GM19324 (cell line): ENCODE results near the gene JAG2.

Source experiments
- ATAC-seq: cut with Tn5 transposase; IDR thresholded peaks from one replicate; pipeline ENCODE4 v1.9.1; 2021; ENCODE audit warnings: mild to moderate bottlenecking, moderate library complexity; ENCODE audit not compliant: unreplicated experiment, low FRiP score

Gene JAG2

DNA sequence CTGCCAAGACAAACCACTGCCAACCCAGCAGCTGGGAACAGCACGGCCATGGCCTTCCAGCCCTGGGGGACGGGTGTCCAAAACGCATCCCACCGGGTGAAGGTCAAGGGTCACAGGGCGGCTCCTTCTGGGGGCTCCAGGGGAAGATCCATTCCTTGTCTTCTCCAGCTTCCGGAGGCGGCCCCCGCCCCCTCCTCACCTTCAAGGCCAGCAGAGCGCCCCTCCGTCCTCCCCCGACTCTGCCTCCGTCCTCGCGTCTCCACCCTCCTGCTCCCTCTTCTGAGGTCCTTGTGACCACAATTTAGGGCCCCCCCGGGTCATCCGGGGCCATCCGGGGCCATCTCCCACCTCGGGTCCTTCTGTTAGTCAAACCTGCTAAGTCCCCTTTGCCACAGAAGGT lies 16.4 kb upstream of the JAG2 start:
- no peak for ATAC-seq

GRCh38 chr14:105184461-105184860 lies 15.9 kb upstream of the JAG2 start:
- no peak for ATAC-seq

DNA sequence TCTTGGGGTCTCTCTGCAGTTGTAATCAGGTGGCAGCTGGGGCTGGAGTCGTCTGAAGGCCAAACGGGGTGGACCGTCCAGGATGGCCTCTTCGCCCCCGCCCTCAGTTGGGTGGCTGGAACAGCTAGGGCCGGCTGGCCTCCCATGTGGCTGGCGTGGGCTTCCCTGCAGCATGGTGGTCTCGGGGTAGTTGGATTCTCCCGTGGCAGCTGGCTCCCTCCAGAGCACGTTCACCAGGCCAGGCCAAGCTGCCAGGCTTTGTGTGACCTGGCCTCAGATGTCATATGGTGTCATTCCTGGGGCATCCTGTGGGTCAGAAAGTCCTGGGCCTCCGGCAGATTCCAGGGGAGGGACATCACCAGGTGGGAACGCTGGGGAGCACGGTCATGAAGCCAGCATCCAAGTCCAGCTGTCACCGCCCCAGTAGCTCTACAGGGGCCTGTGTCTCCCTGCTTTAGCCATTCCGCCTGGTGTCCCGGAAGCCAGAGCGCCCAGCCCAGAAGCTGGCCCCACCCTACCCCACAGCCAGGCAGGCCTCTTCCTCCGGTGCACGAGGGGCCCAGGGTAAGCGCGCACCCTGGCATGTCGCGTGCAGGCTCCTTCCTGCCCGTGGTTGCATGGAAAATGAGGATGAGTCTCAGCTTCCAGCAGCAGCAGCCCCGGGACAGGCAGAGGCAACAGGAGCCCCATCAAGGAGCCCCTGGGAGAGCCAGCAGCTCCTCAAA lies 13.9 kb upstream of the JAG2 start:
- ATAC-seq: no peak

- no peak for ATAC-seq
Observed at GRCh38 chr14:105181549-105182295, 13.1 kb upstream of the JAG2 start.

DNA sequence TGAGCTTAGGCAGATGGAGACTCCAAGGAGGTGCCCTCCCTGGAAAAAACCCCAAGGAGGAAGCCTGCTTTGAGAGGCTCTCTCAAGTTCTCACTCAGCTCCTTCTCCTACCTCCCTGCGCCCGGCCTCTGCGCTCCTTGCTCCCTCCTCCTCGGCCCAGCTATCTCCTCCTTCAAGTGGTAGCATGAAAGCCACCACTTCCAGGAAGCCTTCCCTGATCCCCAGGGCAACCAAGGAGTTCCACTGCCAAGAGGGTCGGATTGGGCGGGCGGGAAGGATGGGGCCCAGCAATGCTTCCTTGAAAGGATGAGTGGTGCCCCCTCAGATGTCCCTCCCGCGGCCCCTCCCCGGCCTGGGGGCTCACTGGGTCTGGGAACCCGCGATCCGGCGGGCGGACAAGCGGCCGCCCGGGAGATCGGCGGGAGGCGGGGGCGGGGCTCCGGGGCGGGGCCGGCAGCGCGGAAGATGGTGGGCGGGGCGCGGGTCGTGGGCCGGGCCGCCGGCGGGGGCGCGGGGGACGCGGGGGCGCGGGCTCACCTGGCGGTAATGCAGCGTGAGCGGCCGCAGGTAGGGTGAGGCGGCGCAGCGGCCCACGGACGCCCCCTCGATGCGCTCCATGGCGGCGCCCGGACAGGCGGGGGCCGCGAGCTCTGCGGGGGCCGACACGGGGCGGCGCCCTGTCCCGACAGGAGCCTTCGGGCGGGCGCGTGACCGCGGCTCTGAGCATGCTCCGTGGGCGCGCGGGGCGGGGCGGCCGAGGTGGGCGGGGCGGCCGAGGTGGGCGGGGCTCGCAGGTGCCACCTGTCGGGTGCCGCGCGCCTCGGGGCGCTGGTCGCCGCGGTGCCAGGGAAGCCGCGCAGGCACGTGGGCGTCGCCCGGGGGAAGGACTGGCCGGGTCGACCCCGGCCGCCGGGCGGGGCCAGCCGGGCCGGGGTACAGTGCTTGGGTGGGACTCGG lies 12.3 kb upstream of the JAG2 start, which contains the start of gene NUDT14:
TSS of gene NUDT14 (minus strand) at position 721 of the 957 bp plus-strand sequence. CDS start at position 618, 103 bp downstream.
- ATAC-seq: peak; percentile 59

DNA sequence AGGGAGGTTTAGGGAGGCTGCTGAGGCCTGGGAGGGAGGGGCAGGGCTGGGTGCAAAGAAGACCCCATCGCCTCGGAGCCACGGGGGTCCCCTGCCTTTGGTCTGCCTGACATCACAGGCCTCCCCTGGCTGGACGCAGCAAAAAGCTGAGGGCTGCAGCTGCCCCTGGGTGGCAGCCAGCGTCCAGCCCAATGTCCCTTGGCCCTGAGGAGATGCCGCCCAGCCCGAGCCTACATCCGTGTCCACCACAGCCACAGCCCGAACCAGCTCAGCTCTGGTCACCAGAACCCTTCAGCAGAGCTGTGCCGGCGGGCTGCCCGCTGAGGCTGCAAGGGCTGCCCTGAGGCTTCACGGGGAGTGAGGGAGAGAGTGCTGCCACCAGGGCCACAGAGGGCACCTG lies 10.6 kb upstream of the JAG2 start:
- ATAC-seq: no peak

DNA sequence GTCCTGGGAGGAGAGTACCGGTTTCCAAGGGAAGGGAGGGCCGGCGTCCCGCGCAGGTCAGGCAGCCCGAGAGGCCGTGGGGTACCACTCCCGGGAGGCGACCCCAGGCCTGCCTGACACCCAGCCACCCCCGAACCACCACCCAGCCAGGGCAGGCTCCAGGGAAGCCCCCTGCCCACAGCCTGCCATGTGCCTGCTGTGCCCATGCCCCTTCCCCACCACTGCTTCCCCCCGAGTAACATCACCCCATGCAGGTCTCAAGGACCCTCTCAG lies 10.2 kb upstream of the JAG2 start:
- no peak for ATAC-seq

DNA sequence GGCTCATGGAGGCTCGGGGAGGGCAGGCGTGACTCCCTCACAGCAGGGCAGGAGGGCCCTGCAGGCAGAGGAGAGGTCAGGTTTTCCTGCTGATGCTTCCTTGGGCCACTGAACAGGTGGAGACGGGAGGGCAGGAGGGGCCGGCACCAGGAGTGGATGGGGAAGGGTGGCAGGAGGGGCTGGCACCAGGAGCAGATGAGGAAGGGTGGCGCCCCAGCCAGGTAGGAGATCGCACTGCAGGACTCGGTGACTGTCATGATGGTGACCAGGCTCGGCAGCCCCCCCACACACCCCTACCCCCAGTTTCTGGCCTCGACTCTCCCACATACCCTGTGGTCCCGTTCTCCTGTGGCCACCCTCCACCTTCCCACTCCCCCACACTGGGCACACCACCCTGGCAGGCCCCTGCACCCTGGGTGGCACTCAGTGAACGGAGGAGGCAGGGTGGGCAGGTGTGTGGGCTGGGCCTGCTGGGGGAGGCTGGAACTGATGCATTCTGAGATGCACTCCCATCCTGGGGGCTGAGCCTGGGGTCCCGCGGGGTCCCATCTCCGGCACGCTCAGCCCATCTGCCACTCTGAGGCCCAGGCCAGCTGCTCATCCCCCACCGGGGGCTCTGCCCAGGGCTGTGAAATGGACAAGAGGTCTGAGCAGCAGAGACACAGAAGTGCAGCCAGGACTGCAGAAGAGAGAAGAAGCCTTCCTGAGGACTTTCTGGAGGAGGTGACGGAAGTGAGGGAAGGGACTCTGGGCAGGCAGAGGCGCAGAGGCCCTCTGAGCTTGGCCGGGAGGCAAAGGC lies 9.7 kb upstream of the JAG2 start:
- no peak for ATAC-seq

- ATAC-seq: no peak
Observed at GRCh38 chr14:105177082-105177481, 8.5 kb upstream of the JAG2 start.

DNA sequence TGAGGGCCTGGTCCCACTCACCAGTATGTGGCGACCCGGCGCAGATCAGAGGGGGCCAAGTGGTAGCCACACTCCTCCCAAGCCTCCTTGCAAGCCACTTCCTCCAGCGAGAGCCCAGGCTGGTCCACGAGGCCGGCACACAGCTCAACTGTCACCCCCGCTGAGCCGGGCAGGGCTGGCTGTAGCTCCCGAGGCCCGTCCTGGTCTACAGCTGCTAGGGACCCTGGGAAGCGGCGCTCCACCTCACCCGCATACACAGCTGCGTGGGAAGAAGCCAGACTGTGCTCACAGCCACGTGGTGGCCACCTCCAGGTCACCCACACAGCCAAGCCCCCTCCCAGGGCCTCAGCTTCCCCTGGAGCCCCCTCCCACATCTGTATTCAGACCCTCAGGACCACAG lies 7.9 kb upstream of the JAG2 start:
- no peak for ATAC-seq

GRCh38 chr14:105173901-105174894 lies 5.6 kb upstream of the JAG2 start:
- ATAC-seq: no peak

GRCh38 chr14:105173145-105173544 lies 4.6 kb upstream of the JAG2 start:
- no peak for ATAC-seq

DNA sequence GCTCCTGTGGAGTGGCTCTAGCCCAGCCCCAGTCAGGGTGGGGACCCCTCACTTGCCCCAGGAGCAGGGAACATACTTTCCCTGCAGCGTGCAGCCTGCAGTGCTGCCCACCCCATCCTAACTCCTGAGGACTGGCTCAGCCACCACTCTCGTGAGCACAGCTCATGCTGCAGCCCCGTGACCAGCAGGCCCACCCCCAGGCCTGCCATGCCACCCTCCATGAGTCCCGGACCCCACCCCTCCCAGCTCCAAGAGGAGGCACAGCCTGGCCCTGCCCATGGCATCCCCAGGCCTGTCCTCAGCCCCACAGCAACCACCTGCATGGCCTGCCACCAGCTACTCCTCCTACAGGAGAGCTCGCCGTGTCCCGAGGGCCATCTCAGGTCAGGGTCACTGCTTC lies 3.9 kb upstream of the JAG2 start:
- no peak for ATAC-seq

DNA sequence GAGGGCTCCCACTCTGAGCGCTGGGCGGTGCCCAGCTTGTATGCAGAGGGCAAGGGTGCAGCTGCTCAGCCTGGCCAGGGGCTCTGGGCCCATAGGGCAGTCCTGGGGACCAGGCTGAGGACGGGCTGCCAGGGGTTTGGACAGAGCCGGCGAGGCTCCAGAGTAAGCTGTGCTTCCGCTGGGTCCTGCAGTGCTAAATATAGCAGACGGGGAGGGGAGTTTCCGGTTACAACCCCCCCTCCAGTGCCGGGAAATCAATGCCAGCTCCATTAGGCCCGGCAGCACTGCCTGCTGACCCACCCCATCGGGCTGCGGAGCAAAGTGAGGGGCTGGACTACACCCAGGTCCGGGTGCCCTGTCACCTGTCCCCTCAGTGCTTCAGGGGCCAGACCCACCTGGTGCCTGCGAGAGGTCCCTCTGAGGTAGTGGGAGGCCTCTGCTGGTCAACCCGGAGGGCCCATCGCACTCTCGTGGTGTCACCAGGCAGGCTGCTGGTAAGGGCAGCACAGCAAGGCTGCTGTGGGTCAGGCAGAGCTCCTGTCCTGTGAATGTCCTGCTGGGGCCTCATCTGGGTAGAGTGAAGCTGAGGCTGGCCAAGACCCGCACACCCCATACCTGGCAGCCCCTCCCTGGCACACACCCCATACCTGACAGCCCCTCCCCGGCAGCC lies 2.6 kb upstream of the JAG2 start:
- ATAC-seq: no peak

DNA sequence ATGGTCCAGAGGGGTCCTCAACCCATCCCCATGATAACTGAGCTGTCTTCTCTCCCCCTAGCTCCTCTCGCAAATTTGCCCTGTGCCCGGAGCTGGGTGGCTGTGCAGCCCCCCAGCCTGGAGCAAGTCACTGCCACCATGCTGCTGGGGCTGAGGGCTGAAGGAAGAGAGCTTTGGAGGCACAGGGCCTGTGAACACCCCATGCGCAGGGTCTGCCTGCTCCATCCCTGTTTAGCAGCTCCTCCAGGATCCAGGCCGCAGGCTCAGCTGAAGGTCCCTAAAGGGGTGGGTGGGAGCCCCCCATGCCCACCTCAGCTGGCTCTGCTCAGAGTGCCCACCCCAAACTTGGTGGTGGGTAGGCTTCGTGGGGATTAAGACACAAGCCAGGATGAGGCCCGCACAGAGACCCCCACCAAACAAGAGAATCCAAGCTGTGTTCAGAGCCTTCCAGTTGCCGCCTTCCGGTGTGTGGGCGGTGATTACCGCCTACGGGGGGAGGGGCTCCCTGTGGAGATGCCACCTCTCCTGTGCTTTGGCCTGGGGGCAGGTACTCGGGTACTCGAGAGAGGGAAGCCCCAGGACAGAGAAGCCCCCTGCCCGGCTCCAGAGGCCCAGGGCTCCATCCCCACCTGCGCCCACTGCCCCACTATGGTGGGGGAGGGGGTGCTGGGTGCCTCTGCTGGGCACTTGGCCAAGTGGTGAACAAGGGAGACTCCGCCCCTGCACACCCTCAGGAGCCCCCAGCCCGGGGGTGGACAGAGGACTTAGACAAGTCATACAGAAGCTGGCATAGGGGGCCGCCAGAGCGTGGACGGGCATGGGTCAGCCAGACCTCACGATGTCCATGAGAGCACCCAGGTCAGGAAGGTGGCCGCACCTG lies 1.4 kb upstream of the JAG2 start:
- ATAC-seq: no peak

DNA sequence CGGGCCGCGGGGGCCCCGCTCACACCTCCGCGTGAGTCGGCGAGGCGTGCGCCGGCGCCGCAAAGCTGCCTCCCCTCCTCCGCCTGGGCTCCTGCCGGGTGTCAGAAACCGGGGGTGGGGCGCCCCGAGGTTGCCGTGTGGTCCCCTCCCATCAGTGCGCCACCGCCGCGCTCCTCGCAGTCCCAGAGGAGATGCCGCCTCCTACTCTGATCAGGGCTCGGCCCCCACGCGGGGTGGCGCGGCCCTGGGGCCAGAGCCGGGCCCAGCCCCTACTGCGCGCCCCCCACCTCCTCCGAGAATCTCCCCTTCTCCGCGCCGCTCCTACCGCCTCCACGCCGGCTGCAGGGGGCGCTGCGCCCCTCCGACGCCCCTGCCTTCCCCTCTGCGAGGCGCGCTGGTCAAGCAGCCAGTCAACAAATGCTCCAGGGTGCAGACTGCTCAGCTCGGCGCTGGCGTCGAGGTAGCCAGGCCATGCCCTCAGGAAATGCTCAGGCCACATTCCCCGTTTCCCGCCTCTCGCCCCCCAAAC lies 467 bp upstream of the JAG2 start:
- ATAC-seq: no peak

- ATAC-seq: no peak
Observed at GRCh38 chr14:105168093-105168420, 519 bp downstream of the JAG2 start.
